Measurements from ENCODE around the gene SCN1A.
"Not testable (repeated sequence)": the region's sequence is repeated elsewhere in the genome, so short reads cannot be mapped to it uniquely, and the experiment has no call there.

The SCN1A gene

DNA sequence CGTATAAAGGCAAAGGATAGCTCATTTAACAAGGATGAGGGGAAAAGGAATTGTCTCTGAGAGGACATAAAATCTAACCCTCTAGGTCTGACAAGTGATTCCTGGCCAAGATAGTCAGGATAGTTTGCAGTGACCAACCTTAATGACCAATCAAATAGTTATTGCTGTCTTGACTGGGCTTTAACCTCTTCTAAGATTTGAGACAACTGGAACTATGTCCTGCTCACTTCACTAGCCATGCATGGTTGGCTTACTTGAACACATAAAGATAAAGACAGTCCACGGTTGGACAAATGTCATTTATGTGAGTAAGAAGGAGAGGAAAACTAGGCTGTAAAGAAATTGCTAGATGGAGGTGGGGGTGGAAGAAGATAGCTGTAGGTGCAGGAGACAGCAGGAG is 53.8 kb downstream of the SCN1A start:
- no peak for DNase-seq

DNA sequence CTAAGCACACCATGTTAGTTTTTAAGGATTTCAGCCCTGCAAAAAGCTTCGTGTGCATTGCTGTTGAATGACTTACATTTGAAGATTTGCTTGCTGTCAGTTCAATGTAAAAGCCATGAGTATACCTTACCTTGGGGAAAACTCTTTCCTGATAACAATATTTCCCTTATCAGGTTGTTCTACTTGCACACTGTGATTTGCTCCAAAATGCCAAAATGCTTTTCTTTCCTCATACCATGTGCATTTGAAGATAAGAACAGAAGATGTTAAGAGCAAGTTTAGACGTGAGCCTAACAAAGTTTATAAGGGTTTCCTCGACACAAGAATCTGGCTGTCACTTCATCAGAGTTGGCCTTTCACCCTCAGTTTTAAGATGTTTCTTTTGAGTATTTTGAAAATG is 57.6 kb downstream of the SCN1A start:
- DNase-seq = no peak

DNA sequence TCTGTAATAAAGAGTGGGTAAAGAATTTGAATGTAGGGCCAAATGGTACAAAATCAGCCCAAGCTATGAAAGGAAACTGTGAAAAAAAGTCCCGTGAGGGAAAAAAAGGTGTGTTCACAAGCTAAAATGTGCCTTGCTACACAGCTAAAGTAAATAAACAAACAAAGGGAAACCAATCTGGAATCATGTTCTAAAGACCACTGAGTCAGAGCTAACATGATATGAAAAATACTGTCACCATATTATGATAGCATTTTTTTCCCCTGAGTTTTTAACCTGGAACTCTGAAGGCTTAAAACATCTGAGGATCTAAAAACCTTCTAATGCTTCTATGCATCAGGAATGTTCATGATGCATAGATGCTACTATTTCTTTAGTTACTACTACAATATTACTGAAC is 58.8 kb downstream of the SCN1A start:
- DNase-seq = no peak

DNA sequence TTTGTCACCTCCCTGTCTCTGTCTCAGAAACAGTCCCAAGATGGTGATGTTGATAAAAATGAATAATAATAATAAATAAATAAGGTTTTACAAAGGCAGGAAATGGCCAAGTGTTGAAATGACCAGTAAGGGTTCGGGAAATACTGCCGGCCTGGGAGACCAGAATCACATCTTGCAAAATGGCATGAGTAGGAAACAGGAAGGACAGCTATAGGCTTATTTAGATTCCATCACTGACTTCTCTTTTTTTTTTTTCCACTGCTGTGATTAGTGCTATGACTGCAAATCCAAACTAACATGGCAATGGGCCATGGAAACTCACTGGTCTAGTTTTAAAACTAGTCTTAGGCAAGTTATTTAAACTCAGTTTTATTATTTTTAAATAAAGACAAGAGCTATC is 60.6 kb downstream of the SCN1A start:
- no peak for DNase-seq

DNA sequence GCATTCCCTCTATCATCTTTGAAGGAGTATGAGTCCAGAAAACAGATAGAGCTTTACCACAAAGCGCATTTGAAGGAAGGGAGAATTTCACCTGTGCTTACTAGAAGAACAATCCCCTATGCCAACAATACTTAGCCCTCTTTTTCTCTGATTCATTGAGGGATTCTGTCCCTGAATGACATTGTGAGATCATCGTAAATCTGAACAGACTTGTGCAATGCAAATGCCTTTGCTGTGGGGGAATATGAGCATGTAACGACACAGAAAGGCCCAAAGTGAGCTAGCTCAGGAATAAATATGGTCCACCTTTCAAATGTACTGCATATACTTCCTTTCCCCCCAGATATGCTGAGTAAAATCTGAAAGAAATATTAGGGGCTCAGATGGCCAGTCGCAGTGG is 67.6 kb downstream of the SCN1A start:
- DNase-seq = no peak

DNA sequence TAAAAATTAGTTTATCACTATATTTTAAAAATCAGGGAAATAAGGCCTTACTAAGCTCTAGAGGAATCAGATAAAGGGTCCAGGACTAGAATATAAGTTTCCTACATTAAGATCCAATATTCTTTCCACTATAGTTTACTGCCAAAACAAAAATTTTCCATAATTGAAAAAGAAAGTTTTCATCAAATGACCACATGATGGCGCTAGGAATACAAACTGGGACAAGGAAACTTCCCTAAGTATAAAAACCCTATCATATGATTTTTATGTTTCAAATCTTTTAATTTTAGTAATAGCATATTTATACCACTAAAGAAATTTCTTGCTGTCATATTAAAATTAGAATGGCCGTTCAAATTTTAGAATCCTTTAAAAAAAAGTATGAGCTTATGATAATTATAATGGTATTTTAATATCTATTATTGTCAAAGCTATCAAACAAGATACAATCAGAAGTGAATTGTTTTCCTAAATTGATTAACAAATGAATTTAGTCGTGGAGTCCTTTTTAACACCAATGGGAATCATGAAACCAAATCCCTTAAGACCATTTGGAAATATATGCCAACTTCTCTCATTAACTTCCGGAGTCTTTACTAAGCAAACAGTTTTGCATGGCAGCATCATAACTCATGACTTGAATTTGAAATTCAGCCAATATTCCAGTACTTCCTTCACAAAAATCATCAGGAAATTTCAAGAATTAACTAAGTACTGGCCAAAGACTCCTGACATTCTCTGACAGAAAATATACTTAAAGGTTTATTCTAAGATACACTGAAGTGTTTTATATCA is 70.3 kb downstream of the SCN1A start:
- DNase-seq = peak; percentile 15

DNA sequence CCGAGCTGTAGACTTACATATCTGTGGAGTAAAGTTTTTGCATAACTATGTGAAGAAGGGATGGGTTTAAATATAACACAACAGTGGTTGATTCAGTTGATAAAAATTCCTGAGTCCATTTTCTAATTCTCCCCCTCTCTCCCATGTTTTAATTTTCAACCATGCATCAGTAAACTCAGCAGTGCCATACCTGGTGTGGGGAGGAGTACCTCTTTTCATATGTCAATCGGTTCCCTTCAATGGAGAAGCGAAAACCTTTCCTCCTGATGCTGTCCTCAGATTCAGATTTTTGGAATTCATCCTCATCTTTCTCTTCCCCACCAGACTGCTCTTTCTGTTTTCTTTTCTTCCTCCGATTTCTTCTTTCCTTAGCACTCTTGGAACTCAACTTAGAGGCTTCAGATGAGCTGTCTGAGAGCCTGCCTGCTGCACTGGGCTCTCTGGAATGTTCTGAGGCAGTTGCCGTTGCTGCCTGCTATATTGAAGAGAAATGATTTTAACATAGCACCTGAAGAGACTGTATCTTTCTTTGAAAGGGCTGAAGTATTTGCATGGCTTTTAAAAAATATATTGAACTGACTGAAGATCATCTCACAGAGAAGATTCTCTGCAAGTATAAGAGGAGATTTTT is 82.9 kb downstream of the SCN1A start:
- DNase-seq = no peak

DNA sequence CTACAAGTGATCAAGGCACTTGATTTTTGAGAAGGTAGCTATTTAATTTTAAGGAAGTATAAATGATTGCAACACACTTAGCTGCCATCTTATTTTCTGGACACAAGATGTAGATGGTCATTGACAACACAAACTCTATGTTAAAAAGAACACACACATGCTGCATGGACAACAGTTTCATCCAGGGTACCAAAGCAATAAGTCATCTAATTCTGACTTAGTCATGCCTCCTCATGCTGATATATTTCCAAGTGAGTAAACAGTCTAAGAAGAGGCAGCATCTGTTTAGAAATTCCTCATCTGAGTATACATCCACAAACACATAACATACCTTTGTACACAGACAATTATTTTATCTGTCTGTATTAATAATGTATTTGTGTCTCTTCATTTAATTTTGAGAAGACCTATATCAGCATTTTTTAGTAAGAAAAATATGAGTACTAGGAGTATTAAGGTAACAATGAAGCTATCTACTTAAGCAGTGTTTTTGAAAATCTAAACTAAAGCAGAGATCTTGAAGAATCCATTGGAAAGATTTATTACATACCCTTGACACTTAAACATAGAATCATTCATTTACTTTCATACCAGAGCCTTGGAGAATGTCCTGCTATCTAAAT is 84.9 kb downstream of the SCN1A start:
- DNase-seq = no peak

DNA sequence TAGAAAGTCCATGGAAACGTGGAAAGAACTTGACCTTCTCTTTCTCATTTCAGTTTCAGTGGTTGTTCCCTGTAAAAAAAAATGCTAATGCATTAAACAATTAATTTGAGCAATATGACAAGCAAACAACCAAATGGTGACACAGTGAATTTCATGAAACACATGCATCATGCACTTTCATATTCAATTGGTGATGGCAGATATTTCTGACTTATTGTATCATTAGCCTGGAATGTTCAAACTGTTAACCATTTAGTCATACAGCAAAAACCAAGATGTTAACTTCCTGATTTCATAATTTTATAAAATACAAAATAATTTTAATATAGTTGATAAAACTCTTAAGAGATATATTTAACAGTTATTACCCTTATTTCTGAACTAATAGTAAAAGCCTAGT is 85.5 kb downstream of the SCN1A start:
- DNase-seq = no peak

DNA sequence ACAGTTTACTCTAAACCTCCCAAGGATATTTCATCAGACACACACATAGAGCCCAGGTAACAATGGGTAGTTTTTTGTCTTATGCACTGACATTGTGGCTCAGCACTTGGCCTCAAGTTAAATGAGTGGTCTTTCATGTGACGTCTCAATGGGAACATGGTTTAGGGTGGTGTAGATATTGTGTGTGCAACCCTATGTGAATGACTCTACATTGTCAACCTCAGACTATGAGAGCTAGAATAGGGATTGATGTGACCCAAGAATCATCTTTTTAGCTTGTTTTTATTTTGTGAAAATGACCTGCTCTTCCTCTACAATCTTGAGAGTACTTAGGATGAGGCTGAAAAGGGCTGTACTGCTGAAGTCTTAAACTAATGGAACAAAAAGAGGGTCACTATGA is 86.2 kb downstream of the SCN1A start:
- DNase-seq = no peak

DNA sequence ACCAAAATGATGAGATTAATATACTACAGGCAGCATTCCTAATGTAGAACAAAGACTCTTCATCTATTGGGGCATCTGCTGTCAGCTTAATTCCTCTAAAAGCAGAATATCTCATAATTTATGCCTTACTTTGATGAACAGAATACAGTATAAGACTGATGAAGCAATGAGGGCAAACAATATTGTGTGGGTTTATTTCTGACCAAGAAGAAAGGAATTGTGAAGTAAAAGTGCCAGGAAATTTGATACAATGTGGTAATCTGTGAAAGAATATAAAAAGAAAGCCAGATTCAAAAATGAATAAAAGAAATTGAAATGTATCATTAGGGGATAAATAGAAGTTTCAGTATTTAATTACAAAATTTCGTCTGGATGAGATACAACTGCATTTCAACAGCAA is 95.5 kb downstream of the SCN1A start:
- no peak for DNase-seq

DNA sequence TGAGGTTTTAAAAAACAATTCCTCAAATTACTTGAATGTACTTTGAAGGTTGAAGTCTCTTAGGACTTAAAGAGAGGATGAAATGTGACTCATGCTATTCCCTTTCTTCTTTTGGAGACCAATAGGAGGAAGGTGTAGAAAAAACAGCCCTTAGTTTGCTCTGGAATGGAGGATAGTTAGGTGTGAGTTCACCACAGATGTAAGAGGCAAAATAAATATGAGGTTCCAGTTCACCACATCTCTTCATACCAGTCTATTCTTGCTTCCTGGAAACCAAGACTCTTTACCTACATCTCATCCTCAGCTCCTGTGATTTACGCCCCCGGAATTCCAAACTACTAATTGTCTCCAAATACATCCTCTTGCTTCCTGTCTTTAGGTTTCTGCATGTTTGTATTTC is 96.8 kb downstream of the SCN1A start:
- DNase-seq = no peak

DNA sequence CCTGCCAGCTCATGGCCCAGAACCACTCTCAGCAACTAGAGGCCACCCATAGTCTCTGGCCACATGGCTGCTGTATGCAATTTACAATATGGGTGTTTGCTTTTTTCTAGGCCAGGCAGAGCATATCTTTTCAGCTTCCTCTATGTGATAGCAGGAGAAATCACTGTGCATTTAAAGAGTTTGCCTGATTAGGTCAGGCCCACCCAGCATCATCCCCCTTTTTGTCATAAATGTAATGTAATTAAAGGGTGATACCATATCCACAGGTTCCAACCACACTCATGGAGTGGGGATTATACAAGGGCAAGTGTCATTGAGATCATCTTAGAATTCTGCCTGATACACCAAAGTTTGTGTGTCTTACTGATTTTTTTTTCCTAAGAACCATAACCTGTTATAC is 102.5 kb downstream of the SCN1A start:
- no peak for DNase-seq

DNA sequence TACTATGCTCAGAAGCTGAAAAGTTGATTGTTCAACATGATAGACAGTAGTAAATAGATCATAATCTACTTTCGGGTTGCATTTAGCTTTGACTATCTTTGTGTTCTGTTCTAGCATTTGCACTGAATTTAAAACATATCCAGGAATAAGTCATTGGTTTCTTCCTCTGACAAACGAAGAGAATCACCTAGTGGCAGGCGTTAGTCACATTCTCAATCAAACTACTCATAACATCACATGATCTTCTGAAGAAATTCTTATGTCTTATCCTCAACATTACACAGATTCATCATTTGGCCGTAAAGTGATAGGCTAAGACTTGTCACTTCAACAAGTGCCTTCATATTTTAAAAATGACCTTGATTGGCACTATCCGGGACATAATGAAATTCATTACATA is 110.6 kb downstream of the SCN1A start:
- no peak for DNase-seq

DNA sequence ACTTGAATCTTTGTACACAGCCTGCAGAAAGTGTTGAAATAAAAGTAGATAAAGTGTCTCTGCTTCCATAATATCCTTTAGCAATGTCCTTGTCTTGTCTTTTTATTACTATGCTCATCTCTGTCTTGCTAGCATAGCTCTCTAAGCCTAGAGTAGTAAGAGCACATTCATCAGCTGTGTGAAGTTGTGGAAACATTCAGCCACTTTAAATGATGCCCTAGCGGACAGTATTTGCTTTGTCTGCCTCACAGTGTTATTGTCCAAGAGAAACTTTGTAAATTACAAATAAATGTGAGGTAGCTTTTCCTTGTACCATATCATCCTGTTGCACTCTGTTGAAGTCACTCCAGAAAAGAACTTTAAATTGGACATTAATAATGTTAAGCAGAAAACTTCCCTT is 113.9 kb downstream of the SCN1A start:
- no peak for DNase-seq

DNA sequence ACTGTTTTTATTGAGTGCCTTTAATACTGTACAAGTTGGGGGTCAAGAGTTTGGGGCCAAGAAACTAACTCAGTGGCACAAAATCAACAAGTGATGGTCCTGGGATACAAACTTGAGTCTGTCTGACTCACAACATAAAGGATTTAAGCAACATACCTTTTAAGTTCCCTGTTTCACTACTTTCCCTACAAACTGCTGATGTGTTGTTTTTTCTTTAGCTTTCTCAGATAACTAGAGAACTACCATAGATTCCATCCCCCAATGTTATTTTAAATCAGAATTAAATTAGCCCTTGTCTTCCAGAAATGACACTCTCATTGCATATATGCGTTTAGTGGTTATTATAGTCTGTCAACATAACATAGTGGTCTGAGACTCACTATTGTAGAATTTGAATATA is 116.2 kb downstream of the SCN1A start:
- no peak for DNase-seq

DNA sequence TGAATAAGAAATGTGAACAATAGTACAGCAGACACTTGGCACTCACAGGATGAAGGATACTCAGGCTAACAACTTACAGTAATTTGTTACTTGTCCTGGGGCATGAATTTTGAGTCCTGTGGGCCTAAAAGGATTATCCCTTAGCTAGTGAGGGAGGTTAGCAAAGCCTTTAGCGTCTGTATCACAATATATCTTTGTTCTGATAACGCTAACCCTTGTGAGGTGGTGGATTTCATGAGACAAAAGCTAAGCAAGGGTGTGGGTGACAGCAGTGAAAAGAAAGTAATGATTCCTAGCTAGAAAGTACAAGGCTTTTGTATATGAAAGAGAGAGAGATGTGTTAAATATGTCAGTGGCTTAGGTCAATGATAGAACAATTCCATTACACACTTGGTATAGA is 127.4 kb downstream of the SCN1A start:
- DNase-seq = no peak

DNA sequence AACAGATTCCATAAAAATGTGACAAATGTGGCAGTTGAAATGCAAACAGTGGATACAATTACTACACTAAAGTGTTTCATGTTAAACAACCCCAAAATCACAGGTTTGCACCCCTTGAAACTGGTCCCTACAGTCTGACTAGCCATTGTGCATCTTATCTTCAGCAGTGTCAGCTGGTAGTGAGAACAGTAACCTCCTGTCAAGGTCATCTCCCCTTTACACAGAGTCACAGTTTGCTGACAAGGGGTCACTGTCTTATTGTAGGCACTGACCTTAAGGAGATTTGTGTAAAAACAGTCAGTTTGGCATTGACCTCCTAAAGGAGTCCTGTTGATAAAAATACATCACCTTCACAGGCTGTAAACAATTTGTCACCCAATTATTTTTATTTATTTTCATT is 137.0 kb downstream of the SCN1A start:
- no peak for DNase-seq

DNA sequence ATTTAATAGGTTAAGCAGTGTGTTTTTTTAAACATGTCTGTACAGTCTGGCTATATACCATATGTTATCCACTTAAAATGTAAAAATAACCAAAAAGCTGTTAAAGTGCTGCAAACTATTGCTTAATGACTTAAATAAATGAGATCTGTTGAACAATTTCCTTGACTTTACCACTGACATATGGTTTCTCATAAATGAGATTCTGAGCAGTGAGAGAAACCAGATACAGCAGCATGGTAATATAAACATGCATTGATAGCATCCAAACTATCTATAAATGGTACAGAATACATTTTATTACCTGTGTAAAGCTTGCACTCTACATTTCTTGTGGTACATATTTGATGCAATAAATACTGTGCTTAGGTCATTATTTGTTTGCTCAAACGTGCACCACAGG is 138.0 kb downstream of the SCN1A start:
- DNase-seq = no peak

DNA sequence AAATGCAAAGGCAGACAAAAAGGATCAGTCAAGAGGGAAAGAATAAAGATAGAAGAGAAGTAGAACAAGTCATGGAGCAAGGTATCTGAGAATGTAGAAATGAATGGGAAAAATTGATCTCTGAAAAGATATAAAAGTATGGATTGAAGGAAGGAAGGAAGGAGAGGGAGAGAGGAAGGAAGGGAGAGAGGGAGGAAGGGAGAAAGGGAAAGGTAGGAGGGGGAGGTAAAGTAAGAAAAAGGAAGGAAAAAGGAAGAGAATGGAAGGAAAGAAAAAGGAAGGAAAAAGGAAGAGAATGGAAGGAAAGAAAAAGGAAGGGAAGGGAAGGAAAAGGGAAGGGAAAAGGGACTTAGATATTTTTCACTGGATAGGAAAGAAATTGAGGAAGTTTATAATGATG is 142.7 kb downstream of the SCN1A start:
- no peak for DNase-seq

DNA sequence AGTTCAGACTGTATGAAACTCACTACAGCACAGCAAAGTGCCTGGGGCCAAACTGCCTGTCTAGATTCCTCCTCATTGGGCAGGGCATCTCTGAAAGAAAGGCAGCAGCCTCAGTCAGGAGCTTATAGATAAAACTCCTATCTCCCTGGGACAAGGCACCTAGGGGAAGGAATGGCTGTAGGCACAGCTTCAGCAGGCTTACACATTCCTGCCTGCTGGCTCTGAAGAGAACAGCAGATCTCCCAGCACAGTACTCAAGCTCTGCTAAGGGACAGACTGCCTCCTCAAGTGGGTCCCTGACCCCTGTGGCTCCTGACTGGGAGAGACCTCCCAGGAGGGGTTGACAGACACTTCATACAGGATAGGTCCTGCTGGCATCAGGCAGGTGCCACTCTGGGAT is 155.7 kb downstream of the SCN1A start:
- DNase-seq = not testable (repeated sequence)

DNA sequence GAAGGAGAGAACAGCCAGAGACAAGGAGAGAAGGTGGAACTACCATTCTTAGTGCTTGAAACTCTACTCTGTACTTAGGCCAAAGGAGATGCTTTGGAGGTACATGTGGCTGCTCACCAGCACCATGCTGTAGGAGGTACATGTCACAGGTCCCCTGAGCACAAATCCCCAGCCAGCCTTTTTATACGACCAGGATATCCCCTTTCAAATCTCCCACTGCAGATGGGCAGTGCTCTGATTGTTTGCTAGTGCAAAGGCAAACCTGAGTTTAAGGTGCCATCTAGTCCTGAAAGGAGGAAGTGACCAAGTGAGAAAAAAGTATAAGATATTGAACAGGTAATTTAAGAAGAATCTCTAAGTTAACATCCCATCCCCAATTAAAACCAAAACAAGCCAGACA is 157.2 kb downstream of the SCN1A start:
- DNase-seq = no peak

DNA sequence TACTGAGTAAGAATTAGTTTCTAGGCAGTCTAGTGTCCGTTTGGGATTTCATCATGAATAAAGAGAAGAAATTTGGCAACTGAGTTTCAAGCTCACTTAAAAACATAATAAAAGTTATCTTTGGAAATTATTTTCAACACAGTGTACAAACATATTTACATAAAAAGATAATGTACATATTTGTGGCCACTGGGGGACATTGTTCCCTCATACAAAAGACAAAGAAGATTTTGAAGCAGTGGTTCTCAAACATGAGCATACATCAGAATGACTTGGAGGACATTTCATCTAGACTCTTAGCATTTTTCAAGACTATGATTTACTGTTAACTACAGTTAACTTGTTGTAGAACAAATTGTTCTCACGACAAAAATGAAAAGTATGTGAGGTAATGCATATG is 158.6 kb downstream of the SCN1A start:
- no peak for DNase-seq

DNA sequence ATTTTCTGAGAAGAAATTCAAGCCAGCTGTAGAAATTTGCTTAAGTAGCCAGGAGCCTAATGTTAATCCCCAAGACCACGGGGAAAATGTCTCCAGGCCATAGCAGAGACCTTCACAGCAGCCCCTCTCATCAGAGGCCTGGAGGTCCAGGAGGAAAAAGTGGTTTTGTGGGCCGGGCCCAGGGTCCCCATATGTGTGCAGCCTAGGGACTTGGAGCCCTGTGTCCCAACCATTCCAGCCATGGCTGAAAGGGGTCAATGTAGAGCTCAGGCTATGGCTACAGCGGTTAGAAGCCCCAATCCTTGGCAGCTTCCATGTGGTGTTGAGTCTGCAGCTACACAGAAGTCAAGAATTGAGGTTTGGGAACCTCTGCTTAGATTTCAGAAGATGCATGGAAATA is 160.1 kb downstream of the SCN1A start:
- DNase-seq = no peak

DNA sequence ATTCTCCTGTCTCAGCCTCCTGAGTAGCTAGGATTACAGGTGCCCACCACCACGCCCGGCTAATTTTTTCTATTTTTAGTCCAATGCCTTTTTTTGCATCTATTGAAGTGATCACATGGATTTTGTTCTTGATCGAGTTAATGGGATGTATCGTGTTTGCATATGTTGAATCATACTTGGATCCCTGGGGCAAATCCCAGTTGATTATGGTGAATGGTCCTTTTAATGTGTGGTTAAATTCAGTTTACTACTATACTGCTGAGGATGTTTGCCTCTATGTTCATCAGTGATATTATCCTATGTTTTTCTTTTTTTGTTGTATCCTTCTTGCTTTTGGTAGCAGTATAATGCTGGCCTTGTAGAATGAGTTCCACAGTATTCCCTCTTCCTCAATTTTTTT is 166.0 kb downstream of the SCN1A start:
- no peak for DNase-seq
